CD8-positive, alpha-beta memory T cell (primary cell): ENCODE data around the gene COG8. TPM values are rescaled to one million over a fixed set of nuclear protein-coding genes. Genes with fewer than 3 reads are reported as not detected.

Source experiments
- CTCF ChIA-PET: fragments of 350-600 bp; sonication (Branson Sonifier 250); formaldehyde crosslinking; loops from one replicate; lab custom pipeline; 2021; ENCODE audit warnings: antibody characterized with exemption; lab: Charles Lee
- POLR2A ChIA-PET: fragments of 350-600 bp; sonication (Branson Sonifier 250); formaldehyde crosslinking; loops from one replicate; lab custom pipeline; 2021; ENCODE audit warnings: antibody characterized with exemption; lab: Charles Lee
- DNase-seq, 5 donors: peaks; one replicate each; pipeline versions ENCODE4 v3.0.0 to v3.0.0-alpha.2; 2020 to 2022; ENCODE audit warnings: mixed read lengths in 1 of 5
- H3K27ac ChIP-seq: one replicate; pipeline ENCODE4 v1.7.0; 2013; ENCODE audit warnings: low read depth, mild to moderate bottlenecking, low read length, moderate library complexity
- H3K27me3 ChIP-seq: 2 replicates; pipeline ENCODE4 v1.7.0; 2013; ENCODE audit warnings: low read length, mild to moderate bottlenecking; ENCODE audit not compliant: insufficient read depth, poor library complexity, severe bottlenecking
- H3K36me3 ChIP-seq: 2 replicates; pipeline ENCODE4 v1.7.0; 2013; ENCODE audit warnings: mild to moderate bottlenecking, low read length, moderate library complexity; ENCODE audit not compliant: insufficient read depth
- H3K4me1 ChIP-seq: 2 replicates; pipeline ENCODE4 v1.7.0; 2013; ENCODE audit warnings: mild to moderate bottlenecking, low read length, moderate library complexity; ENCODE audit not compliant: insufficient read depth
- H3K4me3 ChIP-seq: 2 replicates; pipeline ENCODE4 v1.7.0; 2013; ENCODE audit warnings: mild to moderate bottlenecking, low read length
- H3K9me3 ChIP-seq: 2 replicates; pipeline ENCODE4 v1.7.0; 2013; ENCODE audit warnings: mild to moderate bottlenecking, low read length
- H3K27ac Mint-ChIP-seq, 8 donors: one replicate each; pipeline ENCODE4 v1.8.0; 2020 to 2021; ENCODE audit warnings: mixed read lengths in 8 of 8, mild to moderate bottlenecking in 6 of 8, inconsistent platforms in 3 of 8, moderate library complexity in 3 of 8
- H3K27me3 Mint-ChIP-seq, 2 donors: one replicate each; pipeline ENCODE4 v1.8.0; 2020 to 2021; ENCODE audit warnings: mixed read lengths in 2 of 2, mild to moderate bottlenecking in 1 of 2, moderate library complexity in 1 of 2
- H3K36me3 Mint-ChIP-seq, 3 donors: one replicate each; pipeline ENCODE4 v1.8.0; 2020 to 2021; ENCODE audit warnings: mixed read lengths in 3 of 3, inconsistent platforms in 1 of 3, mild to moderate bottlenecking in 1 of 3
- H3K4me1 Mint-ChIP-seq, 3 donors: one replicate each; pipeline ENCODE4 v1.8.0; 2020 to 2021; ENCODE audit warnings: mixed read lengths in 3 of 3, inconsistent platforms in 1 of 3, mild to moderate bottlenecking in 1 of 3
- H3K4me3 Mint-ChIP-seq, 7 donors: one replicate each; pipeline ENCODE4 v1.8.0; 2020 to 2021; ENCODE audit warnings: mixed read lengths in 7 of 7, mild to moderate bottlenecking in 6 of 7, moderate library complexity in 4 of 7, inconsistent platforms in 2 of 7
- H3K9me3 Mint-ChIP-seq, 5 donors: one replicate each; pipeline ENCODE4 v1.8.0; 2020 to 2022; ENCODE audit warnings: mixed read lengths in 5 of 5, mild to moderate bottlenecking in 3 of 5, moderate library complexity in 2 of 5, inconsistent platforms in 1 of 5
- polyA plus RNA-seq: library from polyadenylated mRNA; unstranded; fragments of 300-500 nt; fragmentation: Illumina TruSeq; gene quantifications from one replicate; pipeline ENCODE4 v1.2.3, GENCODE V29; 2021
- total RNA-seq, 2 experiments: library from RNA; stranded (reverse); gene quantifications; one replicate each; pipeline ENCODE4 v1.2.3, GENCODE V29; 2021

The COG8 gene
- total and polyA plus RNA-seq, 3 experiments from 2014 or later = 38.1 to 42.3 (median 40.0) TPM

- peak overlapping the region; percentile 76 for H3K27ac ChIP-seq
- peaks cover 0 to 61% (median 5%) of the 10 kb centered on the region in 3 donors for H3K36me3 Mint-ChIP-seq
- ChIA-PET POLR2A (interaction anchor here (0.6 to 3.1 kb wide), 4 partner anchors 10 to 146 kb away, joined by 3 to 20 read pairs (median 8); partner anchors contain the start of genes COG8 and NIP7), CTCF (interaction anchor here (1.2 to 4.2 kb wide), 6 partner anchors 10 to 25 kb away, joined by 3 to 32 read pairs (median 5); partner anchors contain the start of genes COG8 and NIP7)
- H3K4me3 Mint-ChIP-seq = peak overlapping the region; percentile 75 to 85 (median 77)
- DNase-seq = peak in 2 of 5 donors; percentile 47 to 62
- H3K4me1 ChIP-seq = peaks cover 50% of the 10 kb centered on the region
- H3K27ac Mint-ChIP-seq = peak overlapping the region in 7 of 8 donors; percentile 26 to 90 (median 69)
- peaks cover 13% of the 10 kb centered on the region for H3K36me3 ChIP-seq
- no peaks in the 10 kb centered on the region for H3K27me3 Mint-ChIP-seq
- no peaks in the 10 kb centered on the region for H3K27me3 ChIP-seq
- no peaks in the 10 kb centered on the region for H3K9me3 ChIP-seq
- peaks cover 41 to 72% (median 46%) of the 10 kb centered on the region in 3 donors for H3K4me1 Mint-ChIP-seq
- H3K4me3 ChIP-seq = peak overlapping the region; percentile 76
- H3K9me3 Mint-ChIP-seq = no peaks in the 10 kb centered on the region
These were observed 9.7 kb downstream of the COG8 start for GRCh38 chr16:69329369-69330285.

GRCh38 chr16:69328854-69329316, 10.5 kb downstream of the COG8 start:
- peak overlapping the region; percentile 76 for H3K4me3 ChIP-seq
- H3K27me3 Mint-ChIP-seq = no peaks in the 10 kb centered on the region
- ChIA-PET POLR2A (interaction anchor here (0.5 to 3.1 kb wide), 4 partner anchors 10 to 146 kb away, joined by 3 to 20 read pairs (median 8); partner anchors contain the start of genes COG8 and NIP7), CTCF (interaction anchor here (1.4 to 4.2 kb wide), 4 partner anchors 11 to 17 kb away, joined by 5 to 32 read pairs (median 6); partner anchors contain the start of genes COG8 and NIP7)
- H3K4me1 ChIP-seq = peaks cover 50% of the 10 kb centered on the region
- no peaks in the 10 kb centered on the region for H3K9me3 Mint-ChIP-seq
- H3K4me1 Mint-ChIP-seq = peaks cover 36 to 66% (median 39%) of the 10 kb centered on the region in 3 donors
- no peaks in the 10 kb centered on the region for H3K9me3 ChIP-seq
- no peak for DNase-seq
- H3K27ac ChIP-seq = no peak overlapping the region
- peak overlapping the region; percentile 26 to 90 (median 68) for H3K27ac Mint-ChIP-seq
- peak overlapping the region; percentile 75 to 85 (median 77) for H3K4me3 Mint-ChIP-seq
- peaks cover 0 to 61% (median 1%) of the 10 kb centered on the region in 3 donors for H3K36me3 Mint-ChIP-seq
- peaks cover 6% of the 10 kb centered on the region for H3K36me3 ChIP-seq
- H3K27me3 ChIP-seq = no peaks in the 10 kb centered on the region

GRCh38 chr16:69327585-69328310, 11.6 kb downstream of the COG8 start:
- Mint-ChIP-seq H3K27me3 (no peaks in the 10 kb centered on the region), H3K4me3 (peak overlapping the region in 3 of 7 donors; percentile 19 to 79 (median 34)), H3K27ac (peak overlapping the region in 4 of 8 donors; percentile 33 to 77 (median 58)), H3K4me1 (peaks cover 31 to 58% (median 37%) of the 10 kb centered on the region in 3 donors), H3K9me3 (no peaks in the 10 kb centered on the region), H3K36me3 (peaks cover 0 to 65% (median 0%) of the 10 kb centered on the region in 3 donors)
- Histone ChIP-seq H3K27ac (no peak overlapping the region), H3K36me3 (peaks cover 9% of the 10 kb centered on the region), H3K27me3 (no peaks in the 10 kb centered on the region), H3K4me1 (peaks cover 43% of the 10 kb centered on the region), H3K9me3 (no peaks in the 10 kb centered on the region), H3K4me3 (no peak overlapping the region)
- DNase-seq = no peak
- CTCF ChIA-PET = interaction anchor here (4.2 kb wide), 1 partner anchor 12 kb away, joined by 32 read pairs; the partner anchor contains the start of genes COG8 and NIP7
- POLR2A ChIA-PET = no interaction called here

GRCh38 chr16:69326172-69326873, 13.0 kb downstream of the COG8 start:
- Mint-ChIP-seq H3K4me3 (peak overlapping the region in 3 of 7 donors; percentile 23 to 71 (median 48)), H3K4me1 (peaks cover 31 to 57% (median 34%) of the 10 kb centered on the region in 3 donors), H3K27me3 (no peaks in the 10 kb centered on the region), H3K9me3 (no peaks in the 10 kb centered on the region), H3K36me3 (peaks cover 0 to 72% (median 4%) of the 10 kb centered on the region in 3 donors), H3K27ac (peak overlapping the region; percentile 36 to 83 (median 66))
- H3K9me3 ChIP-seq = no peaks in the 10 kb centered on the region
- DNase-seq = no peak
- ChIA-PET POLR2A (interaction anchor here (0.6 kb wide), 1 partner anchor 204 kb away, joined by 4 read pairs; no protein-coding TSS in a partner anchor), CTCF (interaction anchor here (0.6 to 2.2 kb wide), 7 partner anchors 9 to 1805 kb away, joined by 3 to 9 read pairs (median 3); partner anchors contain the start of gene COG8)
- H3K27me3 ChIP-seq = no peaks in the 10 kb centered on the region
- peaks cover 10% of the 10 kb centered on the region for H3K36me3 ChIP-seq
- no peak overlapping the region for H3K4me3 ChIP-seq
- H3K27ac ChIP-seq = no peak overlapping the region
- peaks cover 43% of the 10 kb centered on the region for H3K4me1 ChIP-seq

- H3K27me3 Mint-ChIP-seq = no peaks in the 10 kb centered on the region
- no peaks in the 10 kb centered on the region for H3K9me3 Mint-ChIP-seq
- no peak overlapping the region for H3K4me3 ChIP-seq
- ChIA-PET CTCF (interaction anchor here (0.6 to 2.2 kb wide), 5 partner anchors 8 to 528 kb away, joined by 3 to 9 read pairs (median 3); partner anchors contain the start of gene COG8), POLR2A (interaction anchor here (0.7 kb wide), 2 partner anchors 14 to 136 kb away, joined by 3 to 6 read pairs; no protein-coding TSS in a partner anchor)
- no peaks in the 10 kb centered on the region for H3K27me3 ChIP-seq
- no peak for DNase-seq
- H3K36me3 ChIP-seq = peaks cover 15% of the 10 kb centered on the region
- H3K36me3 Mint-ChIP-seq = peaks cover 3 to 75% (median 4%) of the 10 kb centered on the region in 3 donors
- peaks cover 39% of the 10 kb centered on the region for H3K4me1 ChIP-seq
- H3K27ac ChIP-seq = no peak overlapping the region
- H3K4me3 Mint-ChIP-seq = peak overlapping the region in 1 of 7 donors; percentile 48
- H3K9me3 ChIP-seq = no peaks in the 10 kb centered on the region
- peaks cover 31 to 54% (median 34%) of the 10 kb centered on the region in 3 donors for H3K4me1 Mint-ChIP-seq
- peak overlapping the region in 7 of 8 donors; percentile 30 to 74 (median 47) for H3K27ac Mint-ChIP-seq
These were observed 13.6 kb downstream of the COG8 start for GRCh38 chr16:69325784-69326171.

GRCh38 chr16:69324585-69325253, 14.6 kb downstream of the COG8 start:
- Mint-ChIP-seq H3K4me1 (peaks cover 31 to 52% (median 34%) of the 10 kb centered on the region in 3 donors), H3K9me3 (no peaks in the 10 kb centered on the region), H3K4me3 (peak overlapping the region in 1 of 7 donors; percentile 45), H3K27ac (peak overlapping the region in 3 of 8 donors; percentile 18 to 54 (median 23)), H3K27me3 (no peaks in the 10 kb centered on the region), H3K36me3 (peaks cover 3 to 85% (median 4%) of the 10 kb centered on the region in 3 donors)
- H3K4me1 ChIP-seq = peaks cover 38% of the 10 kb centered on the region
- H3K4me3 ChIP-seq = no peak overlapping the region
- H3K36me3 ChIP-seq = peaks cover 26% of the 10 kb centered on the region
- no peak for DNase-seq
- POLR2A ChIA-PET = interaction anchor here (0.7 kb wide), 1 partner anchor 13 kb away, joined by 6 read pairs; no protein-coding TSS in a partner anchor
- H3K9me3 ChIP-seq = no peaks in the 10 kb centered on the region
- no peak overlapping the region for H3K27ac ChIP-seq
- CTCF ChIA-PET = interaction anchor here (1.1 kb wide), 1 partner anchor 9 kb away, joined by 3 read pairs; no protein-coding TSS in a partner anchor
- no peaks in the 10 kb centered on the region for H3K27me3 ChIP-seq
